Esophagus squamous epithelium (tissue), 5 donors: ENCODE data around the gene KISS1. TPM values are rescaled to one million over a fixed set of nuclear protein-coding genes. Genes with fewer than 3 reads are reported as not detected.

Experiments used
- DNase-seq: peaks from one replicate; lab custom pipeline; 2025; lab: John Stamatoyannopoulos, UW
- H3K27ac ChIP-seq, 4 donors: fragments of 200-600 bp; sonication (generic); one replicate each; pipeline ENCODE4 v1.5.1; 2016 to 2019; ENCODE audit warnings: mild to moderate bottlenecking in 1 of 4
- H3K27me3 ChIP-seq, 4 donors: fragments of 200-600 bp; sonication (generic); 1 replicate in 3 of 4; 2 replicates in 1 of 4; pipeline versions ENCODE4 v1.5.1 to v1.6.0; 2017 to 2021; ENCODE audit warnings: antibody characterized with exemption in 1 of 4
- H3K36me3 ChIP-seq, 3 donors: fragments of 200-600 bp; sonication (generic); one replicate each; pipeline ENCODE4 v1.5.1; 2016 to 2019
- H3K4me1 ChIP-seq, 3 donors: fragments of 200-600 bp; sonication (generic); one replicate each; pipeline ENCODE4 v1.5.1; 2017 to 2019
- H3K4me3 ChIP-seq, 4 donors: fragments of 200-600 bp; sonication (generic); 1 replicate in 3 of 4; 2 replicates in 1 of 4; pipeline ENCODE4 v1.5.1; 2016 to 2019; ENCODE audit warnings: mild to moderate bottlenecking in 2 of 4, moderate library complexity in 1 of 4
- H3K9me3 ChIP-seq, 3 donors: fragments of 200-600 bp; sonication (generic); one replicate each; pipeline ENCODE4 v1.5.1; 2016 to 2019
- POLR2A ChIP-seq, 4 donors: fragments of 450-650 bp; IDR thresholded peaks; one replicate each; pipeline ENCODE4 v1.6.1; 2017; ENCODE audit warnings: antibody characterized with exemption in 4 of 4, mild to moderate bottlenecking in 4 of 4, moderate library complexity in 3 of 4
- WGBS, 2 donors: methylation state at CpG; one replicate each; pipeline ENCODE4 v1.1.5; 2018; 5-methylcytosine and 5-hydroxymethylcytosine counted together
- intact Hi-C: fragments of 100-400 bp; cut with DNase I; formaldehyde crosslinking; loops from one replicate; pipeline ENCODE4 v1.15.0; 2022
- total RNA-seq, 4 donors: library from RNA; depleted of rRNA; stranded (reverse); fragments of >200 nt; gene quantifications; one replicate each; pipeline ENCODE4 v1.1.0, GENCODE V29; 2016
- TF ChIP-seq, protein P1 (sequence below), 6 experiments: fragments of 450-650 bp in 4 of 6; fragments of 200-600 bp in 2 of 6; sonication (generic) in 2 of 6; IDR thresholded peaks; one replicate each; pipeline ENCODE4 v1.5.1; 2016 to 2019; ENCODE audit warnings: antibody characterized with exemption in 6 of 6, mild to moderate bottlenecking in 4 of 6, moderate library complexity in 4 of 6
- donor health status: DM: yes; HTN: yes; CAD: no.

Gene KISS1
- total RNA-seq, 4 donors from 2014 or later = not detected

DNA sequence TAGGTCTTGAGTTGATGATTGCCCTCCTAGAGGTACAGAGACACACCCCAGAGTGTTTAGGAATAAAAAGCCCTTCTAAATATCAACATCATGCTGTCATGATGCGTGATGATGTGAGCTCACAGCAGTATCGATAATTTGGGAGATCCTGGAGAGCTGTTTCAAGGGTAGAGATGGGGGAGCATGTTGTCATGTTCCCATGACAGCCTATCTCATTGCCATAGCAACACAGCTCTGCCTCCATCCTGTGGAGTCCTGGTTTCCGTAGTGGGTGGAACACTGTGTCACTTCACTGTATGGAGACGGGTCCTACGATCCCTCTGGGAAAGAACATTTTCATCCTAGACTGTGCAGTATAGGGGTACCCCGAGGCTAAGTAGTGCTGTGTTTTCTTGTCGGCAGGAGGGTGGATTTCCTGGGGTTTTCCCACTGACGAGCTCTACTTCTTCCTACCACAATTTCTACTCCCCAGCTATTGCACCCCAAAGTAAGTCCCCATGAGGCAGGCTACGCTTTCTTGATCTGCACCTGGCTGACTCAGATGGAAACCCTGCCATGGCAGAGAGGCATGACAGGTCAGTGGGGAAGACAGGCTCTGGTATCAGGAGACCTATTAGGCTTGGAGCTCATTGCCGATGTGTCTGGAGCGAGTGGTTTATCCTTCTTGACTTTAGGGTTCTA lies 7.2 kb downstream of the KISS1 start:
- Histone ChIP-seq H3K4me3 (no peak overlapping the region), H3K9me3 (no peaks in the 10 kb centered on the region), H3K27me3 (peaks cover 0 to 74% (median 0%) of the 10 kb centered on the region in 4 donors), H3K4me1 (peaks cover 6 to 25% (median 8%) of the 10 kb centered on the region in 3 donors), H3K36me3 (no peaks in the 10 kb centered on the region), H3K27ac (no peak overlapping the region)
- 65 to 71% methylated on average over 8 to 11 of the region's 11 CpGs for WGBS, 2 donors
- intact Hi-C loops = no loop called here
- no peak for DNase-seq
- TF ChIP-seq POLR2A (IDR thresholded peaks at IDR 0.05) = no peak
- TF ChIP-seq, protein P1, sequence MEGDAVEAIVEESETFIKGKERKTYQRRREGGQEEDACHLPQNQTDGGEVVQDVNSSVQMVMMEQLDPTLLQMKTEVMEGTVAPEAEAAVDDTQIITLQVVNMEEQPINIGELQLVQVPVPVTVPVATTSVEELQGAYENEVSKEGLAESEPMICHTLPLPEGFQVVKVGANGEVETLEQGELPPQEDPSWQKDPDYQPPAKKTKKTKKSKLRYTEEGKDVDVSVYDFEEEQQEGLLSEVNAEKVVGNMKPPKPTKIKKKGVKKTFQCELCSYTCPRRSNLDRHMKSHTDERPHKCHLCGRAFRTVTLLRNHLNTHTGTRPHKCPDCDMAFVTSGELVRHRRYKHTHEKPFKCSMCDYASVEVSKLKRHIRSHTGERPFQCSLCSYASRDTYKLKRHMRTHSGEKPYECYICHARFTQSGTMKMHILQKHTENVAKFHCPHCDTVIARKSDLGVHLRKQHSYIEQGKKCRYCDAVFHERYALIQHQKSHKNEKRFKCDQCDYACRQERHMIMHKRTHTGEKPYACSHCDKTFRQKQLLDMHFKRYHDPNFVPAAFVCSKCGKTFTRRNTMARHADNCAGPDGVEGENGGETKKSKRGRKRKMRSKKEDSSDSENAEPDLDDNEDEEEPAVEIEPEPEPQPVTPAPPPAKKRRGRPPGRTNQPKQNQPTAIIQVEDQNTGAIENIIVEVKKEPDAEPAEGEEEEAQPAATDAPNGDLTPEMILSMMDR (IDR thresholded peaks at IDR 0.05) = no peak

GRCh38 chr1:204186597-204186996 lies 9.7 kb downstream of the KISS1 start:
- Histone ChIP-seq H3K27ac (no peak overlapping the region), H3K4me1 (peaks cover 6 to 26% (median 8%) of the 10 kb centered on the region in 3 donors), H3K4me3 (no peak overlapping the region), H3K27me3 (peaks cover 0 to 53% (median 0%) of the 10 kb centered on the region in 4 donors), H3K9me3 (no peaks in the 10 kb centered on the region), H3K36me3 (no peaks in the 10 kb centered on the region)
- 68 to 78% methylated on average over 10 of the region's 10 CpGs for WGBS, 2 donors
- intact Hi-C loops = no loop called here
- TF ChIP-seq POLR2A (IDR thresholded peaks at IDR 0.05) = no peak
- TF ChIP-seq, protein P1 (IDR thresholded peaks at IDR 0.05) = no peak
- no peak for DNase-seq

DNA sequence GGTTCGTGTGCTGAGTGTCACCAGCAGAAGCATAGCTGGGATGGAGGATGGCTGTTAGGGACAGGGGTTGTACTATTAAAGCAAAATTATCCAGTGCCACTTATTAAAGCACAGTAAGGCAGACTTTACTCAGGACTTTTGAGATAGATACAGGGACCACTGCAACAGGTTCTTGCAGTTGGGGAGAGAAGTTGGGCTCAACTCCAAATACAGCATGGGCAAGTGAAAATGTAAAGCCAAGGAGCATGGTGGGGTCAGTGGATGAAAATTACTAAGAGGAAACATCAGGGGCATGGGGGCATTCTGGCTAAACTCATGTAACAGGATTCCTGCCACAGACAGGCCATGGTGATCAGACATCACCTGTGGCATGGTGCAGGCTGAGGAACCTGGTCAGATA lies 15.2 kb downstream of the KISS1 start:
- Histone ChIP-seq H3K36me3 (no peaks in the 10 kb centered on the region), H3K27ac (no peak overlapping the region), H3K4me3 (no peak overlapping the region), H3K9me3 (no peaks in the 10 kb centered on the region), H3K27me3 (peaks cover 0 to 32% (median 0%) of the 10 kb centered on the region in 4 donors), H3K4me1 (peaks cover 0 to 4% (median 0%) of the 10 kb centered on the region in 3 donors)
- DNase-seq = no peak
- WGBS, 2 donors = 29 to 47% methylated on average over 1 of the region's 1 CpG
- TF ChIP-seq, protein P1 (IDR thresholded peaks at IDR 0.05) = no peak
- TF ChIP-seq POLR2A (IDR thresholded peaks at IDR 0.05) = no peak
- intact Hi-C loops = no loop called here

GRCh38 chr1:204180133-204180532 lies 16.2 kb downstream of the KISS1 start:
- Histone ChIP-seq H3K4me3 (no peak overlapping the region), H3K9me3 (no peaks in the 10 kb centered on the region), H3K27me3 (peaks cover 0 to 38% (median 0%) of the 10 kb centered on the region in 4 donors), H3K4me1 (peaks cover 0 to 4% (median 0%) of the 10 kb centered on the region in 3 donors), H3K36me3 (no peaks in the 10 kb centered on the region), H3K27ac (no peak overlapping the region)
- DNase-seq = no peak
- TF ChIP-seq, protein P1 (IDR thresholded peaks at IDR 0.05) = no peak
- TF ChIP-seq POLR2A (IDR thresholded peaks at IDR 0.05) = no peak
- 73 to 77% methylated on average over 5 of the region's 6 CpGs for WGBS, 2 donors
- intact Hi-C loops = no loop called here

DNA sequence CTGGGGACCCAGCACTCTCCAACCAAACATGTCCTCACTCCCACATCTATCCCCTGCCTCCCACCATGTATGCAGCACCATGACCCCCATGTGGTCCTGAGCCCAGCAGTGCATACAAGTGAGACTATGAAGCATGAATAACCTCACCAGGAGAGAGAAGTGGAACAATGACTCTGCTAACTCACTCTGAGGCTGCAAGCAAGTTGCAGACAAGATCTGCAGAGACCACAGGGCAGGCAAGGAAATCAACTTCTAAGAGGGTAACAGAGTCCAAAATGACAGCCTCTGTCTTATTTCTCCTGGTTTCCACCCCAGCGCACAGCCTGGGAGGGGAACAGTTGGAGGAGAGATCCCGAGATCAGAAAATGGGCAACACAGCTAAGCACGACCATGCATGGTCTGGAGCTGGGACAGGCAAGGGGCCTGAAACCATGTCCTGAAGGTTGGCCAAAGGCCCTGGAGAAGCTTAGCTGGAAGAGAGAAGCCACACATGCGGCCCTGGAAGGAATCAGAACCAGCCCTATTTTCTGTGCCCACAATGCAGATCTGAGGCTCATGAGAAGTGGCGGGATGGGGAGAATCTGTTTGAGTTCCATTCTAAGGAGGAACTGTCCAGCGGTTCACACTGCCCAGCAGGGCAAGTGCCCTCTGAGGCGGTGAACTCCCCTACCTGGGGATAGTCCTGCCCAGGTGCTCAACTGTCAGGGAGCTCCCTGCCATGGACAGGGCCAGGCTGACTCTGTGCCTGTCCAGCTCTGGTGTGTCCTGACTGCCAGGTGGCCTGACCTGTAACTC lies 17.6 kb downstream of the KISS1 start:
- Histone ChIP-seq H3K4me3 (no peak overlapping the region), H3K36me3 (no peaks in the 10 kb centered on the region), H3K27me3 (peaks cover 0 to 45% (median 0%) of the 10 kb centered on the region in 4 donors), H3K9me3 (no peaks in the 10 kb centered on the region), H3K27ac (no peak overlapping the region), H3K4me1 (peaks cover 0 to under 1% (median 0%) of the 10 kb centered on the region in 3 donors)
- no peak for DNase-seq
- no peak for TF ChIP-seq POLR2A (IDR thresholded peaks at IDR 0.05)
- TF ChIP-seq, protein P1 (IDR thresholded peaks at IDR 0.05) = no peak
- intact Hi-C loops = no loop called here
- 90 to 92% methylated on average over 2 to 4 of the region's 7 CpGs for WGBS, 2 donors
